K562 (cell line): ENCODE measurements around the gene POU2AF3. TPM values are rescaled to one million over a fixed set of nuclear protein-coding genes. Genes with fewer than 3 reads are reported as not detected.

ENCODE experiments used
- ATAC-seq: fragments of 200-7000 bp; cut with Tn5 transposase; 3 replicates; pipeline ENCODE4 v1.9.1; 2020; ENCODE audit warnings: moderate library complexity
- BruUV-seq: library from RNA; stranded (reverse); fragments of 400-500 nt; replicated peaks from 2 replicates; lab custom pipeline; 2021; lab: Mats Ljungman, UMichigan
- CTCF ChIA-PET: fragments of 300-600 bp; formaldehyde crosslinking; extraction: SDS; loops from one replicate; lab custom pipeline; 2021; ENCODE audit warnings: low intra/inter-chr PET ratio; lab: Yijun Ruan, JAX
- POLR2A ChIA-PET: fragments of 300-600, 350-650 bp; sonication (Branson Sonifier 250); formaldehyde crosslinking; extraction: SDS; loops from one replicate; lab custom pipeline; 2021; ENCODE audit warnings: antibody characterized with exemption, inconsistent platforms; lab: Yijun Ruan, JAX
- DNase-seq, 4 experiments: peaks; one replicate each; pipeline versions ENCODE4 v3.0.0 to v3.0.0-alpha.2; 2011 to 2018; ENCODE audit warnings: low spot score in 3 of 4, mixed read lengths in 3 of 4; ENCODE audit errors: extremely low read depth in 1 of 4
- FAIRE-seq: peaks from 2 replicates; lab custom pipeline; 2011; peaks lifted over from hg19 to GRCh38; lab: Jason Lieb, UNC
- H2AFZ ChIP-seq: 2 replicates; pipeline ENCODE4 v1.6.0; 2011; ENCODE audit warnings: low read depth, low read length, control low read depth, inconsistent platforms
- H3K27ac ChIP-seq: fragments of 200-600 bp; 3 replicates; pipeline ENCODE4 v1.8.0; 2011; ENCODE audit warnings: low read depth, mild to moderate bottlenecking, control low read depth, inconsistent platforms, low read length, moderate library complexity, mixed read lengths; ENCODE audit errors: extremely low read depth
- H3K27me3 ChIP-seq, 2 experiments: fragments of 300-600 bp in 1 of 2; 2 replicates in 1 of 2; 3 replicates in 1 of 2; pipeline versions ENCODE4 v1.6.0 to v1.8.0; 2011; ENCODE audit warnings: inconsistent platforms in 2 of 2, low read length in 2 of 2, mild to moderate bottlenecking in 1 of 2, mixed read lengths in 1 of 2, moderate library complexity in 1 of 2; ENCODE audit not compliant: control insufficient read depth in 2 of 2, insufficient read depth in 2 of 2
- H3K36me3 ChIP-seq: fragments of 300-600 bp; 3 replicates; pipeline ENCODE4 v1.8.0; 2011; ENCODE audit warnings: mild to moderate bottlenecking, low read length, inconsistent platforms; ENCODE audit not compliant: control insufficient read depth, insufficient read depth
- H3K4me1 ChIP-seq, 2 experiments: fragments of 200-600 bp in 1 of 2; replicated peaks in 1 of 2; 2 replicates in 1 of 2; 3 replicates in 1 of 2; pipeline versions ENCODE4 v1.5.1 to v1.8.0; 2011; ENCODE audit warnings: inconsistent platforms in 2 of 2, low read length in 2 of 2, mild to moderate bottlenecking in 1 of 2, mixed read lengths in 1 of 2, moderate library complexity in 1 of 2; ENCODE audit not compliant: control insufficient read depth in 2 of 2, insufficient read depth in 2 of 2
- H3K4me2 ChIP-seq: 2 replicates; pipeline ENCODE4 v1.6.1; 2011; ENCODE audit warnings: low read length, control low read depth, inconsistent platforms, mixed read lengths; ENCODE audit not compliant: insufficient read depth
- H3K4me3 ChIP-seq: fragments of 200-600 bp; sonication (generic), shearing (Covaris generic); 2 replicates; pipeline ENCODE4 v1.5.1; 2016; ENCODE audit warnings: control low read depth, inconsistent platforms
- H3K79me2 ChIP-seq: fragments of 200-600 bp; 3 replicates; pipeline ENCODE4 v1.8.0; 2011; ENCODE audit warnings: low read length, inconsistent platforms; ENCODE audit not compliant: control insufficient read depth, insufficient read depth
- H3K9ac ChIP-seq, 2 experiments: 2 replicates each; pipeline versions ENCODE4 v1.6.0 to v1.6.1; 2011; ENCODE audit warnings: low read depth in 2 of 2, low read length in 2 of 2, control low read depth in 1 of 2, inconsistent platforms in 1 of 2, mild to moderate bottlenecking in 1 of 2, mixed read lengths in 1 of 2; ENCODE audit not compliant: insufficient read depth in 1 of 2
- H3K9me1 ChIP-seq: one replicate; pipeline ENCODE4 v1.6.0; 2011; ENCODE audit warnings: inconsistent platforms, mild to moderate bottlenecking, low read length, moderate library complexity; ENCODE audit not compliant: control insufficient read depth, insufficient read depth
- H3K9me3 ChIP-seq: replicated peaks from 2 replicates; pipeline ENCODE4 v1.5.1; 2011; ENCODE audit warnings: low read depth, low read length, inconsistent platforms; ENCODE audit not compliant: control insufficient read depth, insufficient read depth
- H4K20me1 ChIP-seq: replicated peaks from 2 replicates; pipeline ENCODE4 v1.6.1; 2011; ENCODE audit warnings: low read length, inconsistent platforms, mixed read lengths; ENCODE audit not compliant: control insufficient read depth, insufficient read depth
- ARID4B ChIP-seq: sonication (generic); formaldehyde crosslinking; IDR thresholded peaks from 2 replicates; pipeline ENCODE4 v1.8.0; 2022; ENCODE audit warnings: mild to moderate bottlenecking, missing genetic modification reagents
- ATF2 ChIP-seq: sonication (generic); formaldehyde crosslinking; IDR thresholded peaks from 2 replicates; pipeline ENCODE4 v1.8.1; 2022; ENCODE audit warnings: missing genetic modification reagents
- SMARCC2 ChIP-seq: fragments of 450-650 bp; IDR thresholded peaks from 2 replicates; pipeline ENCODE4 v1.6.1; 2017; ENCODE audit warnings: antibody characterized with exemption, moderate library complexity, mild to moderate bottlenecking, low read depth
- ZFPM2 ChIP-seq: fragments of 250-450 bp; sonication (Bioruptor Pico); IDR thresholded peaks from 2 replicates; pipeline ENCODE4 v1.5.1; 2022; ENCODE audit warnings: mild to moderate bottlenecking
- ZNF197 ChIP-seq: fragments of 200-800 bp; sonication (Bioruptor generic); IDR thresholded peaks from 2 replicates; pipeline ENCODE4 v1.6.1; 2016; ENCODE audit warnings: low read depth, missing genetic modification characterization, missing compliant biosample characterization
- ZNF3 ChIP-seq: fragments of 250-450 bp; sonication (Bioruptor Pico); IDR thresholded peaks from 2 replicates; pipeline ENCODE4 v1.5.0; 2021; ENCODE audit warnings: mild to moderate bottlenecking, moderate library complexity
- WGBS: fragments of 100-300 bp; shearing (Covaris generic); methylation state at CpG from one replicate; pipeline ENCODE4 v1.1.6; 2016; ENCODE audit warnings: low coverage, mixed read lengths; ENCODE audit not compliant: insufficient coverage; ENCODE audit errors: missing lambda C conversion rate; 5-methylcytosine and 5-hydroxymethylcytosine counted together
- in situ Hi-C: fragments of 300-500 bp; cut with MboI; formaldehyde crosslinking; loops from 4 replicates; pipeline ENCODE4 v1.15.0; 2018; ENCODE audit warnings: inconsistent platforms, mixed read lengths
- intact Hi-C: fragments of 100-400 bp; cut with micrococcal nuclease; formaldehyde crosslinking; loops from 2 replicates; pipeline ENCODE4 v1.14.2; 2022
- polyA plus RNA-seq, 8 experiments: library from polyadenylated mRNA; depleted of rRNA in 4 of 8; stranded (reverse) in 5 of 8; unstranded in 3 of 8; fragments of >200 nt; fragmentation: Nextera tagmentation in 2 of 8; fragmentation: Illumina TruSeq in 1 of 8; extraction: Ambion mirVana in 2 of 8; extraction: Trizol in 1 of 8; gene quantifications; 2 replicates each; pipeline versions ENCODE4 v1.2.1 to v1.2.3, GENCODE V29; 2011 to 2014; ENCODE audit warnings: inconsistent platforms in 1 of 8, missing spikeins in 1 of 8
- total RNA-seq, 7 experiments: library from RNA; depleted of rRNA in 6 of 7; stranded (reverse); fragments of >200 nt in 6 of 7; fragmentation: Illumina TruSeq in 2 of 7; extraction: Trizol in 2 of 7; gene quantifications; 2 replicates each; pipeline versions ENCODE4 v1.2.1 to v1.2.3, GENCODE V29; 2011 to 2021; ENCODE audit warnings: low replicate concordance in 1 of 7

POU2AF3 gene
- total and polyA plus RNA-seq, 9 of the 15 experiments (the other 6 are each of a cell fraction or from before 2014, with no cell fraction given), result not detected

GRCh38 chr11:111300569-111300968 is 2.2 kb downstream of the POU2AF3 start:
- POLR2A ChIA-PET, result no interaction called here
- CTCF ChIA-PET, result no interaction called here

More at GRCh38 chr11:111300569-111300968, 2.2 kb downstream of the POU2AF3 start:
- peaks cover 2 to 28% of the 10 kb centered on the region in 2 experiments; a peak in 3 of 5 replicates for H3K27me3 ChIP-seq
- H3K36me3 ChIP-seq, result no peaks in the 10 kb centered on the region
- H2AFZ ChIP-seq, result no peak overlapping the region
- intact Hi-C loops (no loop called here), in situ Hi-C loops (no loop called here)
- WGBS, result 0% methylated on average over 9 of the region's 9 CpGs
- no TSS peak for BruUV-seq
- H3K9me1 ChIP-seq, result no peaks in the 10 kb centered on the region
- H4K20me1 ChIP-seq, result peaks cover 3% of the 10 kb centered on the region; the same call in 1 of the 2 replicates
- FAIRE-seq (no peak), DNase-seq (no peak), ATAC-seq (no peak)
- no peak overlapping the region for H3K4me3 ChIP-seq
- no peak overlapping the region for H3K9ac ChIP-seq
- no peaks in the 10 kb centered on the region for H3K79me2 ChIP-seq
- TF ChIP-seq ATF2 (CRISPR knock-in tag) (no peak), ZFPM2 (CRISPR knock-in tag) (no peak), SMARCC2 (no peak), ZNF3 (CRISPR knock-in tag) (no peak), ARID4B (CRISPR knock-in tag) (no peak), ZNF197 (CRISPR knock-in tag) (no peak)
- H3K27ac ChIP-seq, result no peak overlapping the region
- no peaks in the 10 kb centered on the region for H3K9me3 ChIP-seq
- H3K4me2 ChIP-seq, result no peak overlapping the region
- H3K4me1 ChIP-seq, result peaks cover 0 to 9% of the 10 kb centered on the region in 2 experiments; a peak in 1 of 5 replicates
